UCSD-AML1 (cell line): Measurements from ENCODE around the gene NDUFA7.
"Not testable (repeated sequence)": the region's sequence is repeated elsewhere in the genome, so short reads cannot be mapped to it uniquely, and the experiment has no call there.

ENCODE experiments used
- DNase-seq: peaks from one replicate; lab custom pipeline; 2025; ENCODE audit not compliant: unreplicated experiment; lab: John Stamatoyannopoulos, UW

Gene NDUFA7

DNA sequence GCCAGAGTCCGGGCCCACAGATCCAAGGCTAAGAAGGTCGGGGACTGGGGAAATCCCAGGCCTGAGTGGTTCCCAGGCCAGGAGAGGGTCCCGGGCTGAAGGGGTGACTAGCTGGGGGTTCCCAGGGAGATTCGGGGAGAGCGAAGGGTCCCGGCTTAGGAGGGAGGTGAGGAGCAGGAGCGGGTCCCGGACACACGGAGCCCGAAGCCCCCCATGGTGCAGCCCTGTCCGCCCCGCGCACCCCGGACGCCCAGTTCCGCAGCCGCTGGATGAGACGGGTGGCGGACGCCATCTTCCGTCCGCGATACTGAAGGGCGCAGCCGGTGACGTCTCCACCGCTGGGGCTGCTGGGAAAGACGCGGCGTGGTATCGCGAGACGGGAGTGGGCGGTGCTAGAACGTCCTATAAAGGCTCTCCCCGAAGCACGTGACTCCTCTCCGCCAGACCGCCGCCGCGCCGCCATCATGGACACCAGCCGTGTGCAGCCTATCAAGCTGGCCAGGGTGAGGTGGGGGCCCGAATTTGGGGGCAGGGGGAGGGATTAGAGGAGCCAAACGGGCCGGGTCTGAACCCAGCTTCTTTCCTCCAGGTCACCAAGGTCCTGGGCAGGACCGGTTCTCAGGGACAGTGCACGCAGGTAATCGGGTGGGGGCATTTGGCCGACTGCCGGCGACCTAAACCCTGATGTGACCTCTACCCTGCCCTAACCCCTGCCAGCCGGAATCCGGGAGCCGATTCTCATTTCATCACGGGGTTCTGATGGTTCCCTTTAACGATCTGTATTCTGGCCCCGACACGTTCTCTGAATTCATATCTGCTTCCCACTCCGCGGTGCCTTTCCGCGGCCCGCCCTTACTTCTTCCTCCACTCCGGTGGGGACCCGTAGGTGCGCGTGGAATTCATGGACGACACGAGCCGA, at the start of gene NDUFA7, which contains the start of gene RPS28:
NDUFA7 (minus strand) TSS at position 309 of the 919 bp plus-strand sequence; CDS start at position 292, 17 bp downstream.
RPS28 (plus strand) TSS at position 430 of the 919 bp plus-strand sequence; CDS start at position 465, 35 bp downstream.
- DNase-seq = peak; percentile 96

GRCh38 chr19:8370176-8371010, 49.2 kb upstream of the NDUFA7 start:
- DNase-seq = no peak

DNA sequence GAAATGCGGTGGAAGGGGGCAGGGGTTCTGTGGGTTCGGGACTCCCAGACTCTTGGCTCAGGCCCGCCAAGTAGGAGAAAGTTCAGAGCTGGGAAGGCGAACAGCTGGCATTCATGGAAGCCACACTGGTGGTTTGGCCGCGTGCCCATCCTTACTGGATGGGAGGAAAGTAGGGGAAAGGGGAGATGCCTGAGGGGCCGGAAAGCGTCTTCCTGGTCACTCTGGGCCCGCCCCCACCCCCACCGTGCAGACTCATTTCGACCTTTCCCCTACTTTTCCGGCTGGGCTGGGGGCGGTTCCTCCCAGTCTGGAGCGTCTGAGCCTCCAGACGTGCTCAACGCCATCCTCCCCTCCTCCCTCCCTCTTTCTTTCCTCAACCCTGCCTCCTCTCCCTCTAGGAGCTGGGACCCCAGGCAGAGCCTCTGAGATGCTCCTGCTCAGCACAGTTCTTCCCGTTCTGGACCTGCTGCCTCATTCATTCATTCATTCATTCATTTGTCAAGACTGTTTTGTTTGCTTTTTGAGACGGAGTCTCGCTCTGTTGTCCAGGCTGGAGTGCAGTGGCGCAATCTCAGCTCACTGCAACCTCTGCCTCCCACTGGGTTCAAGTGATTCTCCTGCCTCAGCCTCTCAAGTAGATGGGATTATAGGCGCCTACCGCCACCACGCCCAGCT, 46.3 kb upstream of the NDUFA7 start:
- DNase-seq = peak; percentile 70

DNA sequence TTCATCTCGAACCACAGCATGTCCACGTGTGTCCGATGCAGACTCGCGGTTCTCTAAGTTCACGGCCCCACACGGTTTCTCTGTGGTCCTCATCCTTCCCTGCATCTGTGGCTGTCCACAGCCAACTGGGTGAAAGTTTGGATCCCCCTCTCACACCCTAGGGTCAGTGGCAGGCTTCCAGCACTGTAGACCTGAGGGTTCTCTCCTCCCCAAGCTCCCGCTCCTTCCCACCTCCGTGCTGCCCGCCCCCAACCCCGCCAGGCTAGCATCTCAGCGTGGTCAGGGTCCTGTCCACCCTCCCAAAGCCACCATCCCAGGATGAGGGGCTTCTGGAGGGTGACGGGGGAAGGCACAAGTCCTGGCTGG, 45.8 kb upstream of the NDUFA7 start:
- no peak for DNase-seq

DNA sequence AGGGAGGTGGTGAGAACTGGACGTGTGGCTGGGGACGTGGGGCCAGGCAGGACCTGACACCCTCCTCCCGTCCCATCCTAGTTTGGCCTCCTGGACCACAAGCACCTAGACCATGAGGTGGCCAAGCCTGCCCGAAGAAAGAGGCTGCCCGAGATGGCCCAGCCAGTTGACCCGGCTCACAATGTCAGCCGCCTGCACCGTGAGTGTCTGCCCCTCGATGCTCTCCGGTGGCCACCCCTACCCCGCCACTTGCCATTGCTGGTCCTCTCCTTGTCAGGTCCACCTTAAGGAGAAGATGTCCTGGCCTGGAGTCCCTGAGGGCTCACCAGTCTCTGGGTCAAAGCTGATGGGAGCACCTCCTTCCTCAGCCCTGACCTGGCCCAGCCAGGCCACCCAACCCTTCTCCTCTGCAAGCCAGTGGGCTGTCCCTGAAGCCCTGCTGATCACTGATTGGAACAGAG, 45.0 kb upstream of the NDUFA7 start:
- no peak for DNase-seq

DNA sequence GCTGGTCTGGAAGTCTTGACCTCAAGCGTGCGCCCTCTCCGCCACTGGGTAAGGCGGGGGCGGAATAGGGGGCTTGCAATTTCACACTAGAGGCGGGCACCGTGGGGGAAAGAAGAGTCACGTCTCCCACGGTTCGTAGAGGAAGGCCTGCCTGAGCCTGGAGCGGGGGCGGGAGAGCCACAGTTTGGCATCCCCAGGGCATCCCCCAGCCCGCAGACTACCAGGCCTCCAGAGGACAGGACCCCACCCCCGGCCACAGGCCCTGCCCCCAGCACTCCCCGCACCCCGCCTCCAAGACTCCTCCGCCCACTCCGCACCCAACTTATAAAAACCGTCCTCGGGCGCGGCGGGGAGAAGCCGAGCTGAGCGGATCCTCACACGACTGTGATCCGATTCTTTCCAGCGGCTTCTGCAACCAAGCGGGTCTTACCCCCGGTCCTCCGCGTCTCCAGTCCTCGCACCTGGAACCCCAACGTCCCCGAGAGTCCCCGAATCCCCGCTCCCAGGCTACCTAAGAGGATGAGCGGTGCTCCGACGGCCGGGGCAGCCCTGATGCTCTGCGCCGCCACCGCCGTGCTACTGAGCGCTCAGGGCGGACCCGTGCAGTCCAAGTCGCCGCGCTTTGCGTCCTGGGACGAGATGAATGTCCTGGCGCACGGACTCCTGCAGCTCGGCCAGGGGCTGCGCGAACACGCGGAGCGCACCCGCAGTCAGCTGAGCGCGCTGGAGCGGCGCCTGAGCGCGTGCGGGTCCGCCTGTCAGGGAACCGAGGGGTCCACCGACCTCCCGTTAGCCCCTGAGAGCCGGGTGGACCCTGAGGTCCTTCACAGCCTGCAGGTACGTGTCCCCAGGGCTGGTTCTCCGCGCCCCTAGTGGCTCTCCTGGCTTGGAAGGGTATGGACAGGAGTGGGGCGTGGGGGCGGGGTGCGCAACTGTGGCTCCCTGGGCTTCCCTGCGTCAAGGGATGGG, 42.9 kb upstream of the NDUFA7 start, which contains the start of gene ANGPTL4:
ANGPTL4 (plus strand) TSS at position 353 of the 969 bp plus-strand sequence; CDS start at position 520, 167 bp downstream.
- DNase-seq = peak; percentile 67

GRCh38 chr19:8361921-8362793, 41.0 kb upstream of the NDUFA7 start:
- no peak for DNase-seq

DNA sequence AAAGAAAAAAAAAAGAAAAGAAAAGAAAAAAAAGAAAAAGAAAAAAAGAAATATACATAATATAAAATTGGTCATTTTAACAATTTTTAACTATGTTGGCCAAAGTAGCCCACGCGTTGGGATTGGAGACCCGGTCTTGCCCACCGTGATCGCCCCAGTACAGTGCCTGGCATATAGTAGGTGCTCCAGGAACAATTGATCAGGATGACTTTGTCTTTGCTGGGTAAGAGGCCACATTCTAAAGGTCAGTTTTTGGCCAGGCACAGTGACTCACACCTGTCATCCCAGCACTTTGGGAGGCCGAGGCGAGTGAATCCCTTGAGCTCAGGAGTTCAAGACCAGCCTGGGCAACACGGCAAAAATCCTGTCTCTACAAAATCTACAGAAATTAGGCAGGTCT, 39.0 kb upstream of the NDUFA7 start:
- DNase-seq = no peak

- DNase-seq = no peak
Measured at GRCh38 chr19:8358948-8359347, 37.8 kb upstream of the NDUFA7 start.

- no peak for DNase-seq
Measured at GRCh38 chr19:8357007-8357521, 35.9 kb upstream of the NDUFA7 start.

GRCh38 chr19:8355631-8356402, 34.6 kb upstream of the NDUFA7 start:
- peak; percentile 26 for DNase-seq

- not testable (repeated sequence) for DNase-seq
Measured at GRCh38 chr19:8352845-8353244, 31.7 kb upstream of the NDUFA7 start.

DNA sequence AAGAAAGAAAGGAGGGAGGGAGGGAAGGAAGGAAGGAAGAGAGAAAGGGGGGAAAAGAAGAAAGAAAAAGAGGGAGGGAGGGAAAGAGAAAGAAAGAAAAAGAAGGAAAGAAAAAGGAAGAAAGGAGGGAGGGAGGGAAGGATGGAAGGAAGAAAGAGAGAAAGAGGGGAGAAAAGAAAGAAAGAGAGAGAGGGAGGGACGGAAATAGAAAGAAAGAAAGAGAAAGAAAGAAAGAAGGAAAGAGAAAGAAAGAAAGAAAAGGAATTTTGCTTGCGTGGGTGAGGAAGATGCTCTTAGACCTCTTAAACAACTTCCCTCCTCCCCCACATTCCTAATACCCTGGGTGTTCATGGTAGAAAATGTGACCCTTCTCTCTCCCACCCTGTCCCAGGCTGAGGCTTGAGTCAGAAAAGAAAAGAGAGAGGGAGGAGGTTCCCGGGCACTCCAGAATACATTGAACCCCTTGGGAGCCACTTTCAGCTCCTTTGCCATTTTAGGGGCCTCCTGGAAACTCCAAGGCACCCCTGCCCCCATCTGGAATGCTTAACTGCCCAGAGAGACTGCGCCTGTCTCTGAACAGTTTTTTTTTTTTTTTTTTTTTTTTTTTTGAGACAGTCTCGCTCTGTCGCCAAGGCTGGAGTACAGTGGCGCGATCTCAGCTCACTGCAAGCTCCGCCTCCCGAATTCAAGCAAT, 31.1 kb upstream of the NDUFA7 start:
- DNase-seq = no peak

DNA sequence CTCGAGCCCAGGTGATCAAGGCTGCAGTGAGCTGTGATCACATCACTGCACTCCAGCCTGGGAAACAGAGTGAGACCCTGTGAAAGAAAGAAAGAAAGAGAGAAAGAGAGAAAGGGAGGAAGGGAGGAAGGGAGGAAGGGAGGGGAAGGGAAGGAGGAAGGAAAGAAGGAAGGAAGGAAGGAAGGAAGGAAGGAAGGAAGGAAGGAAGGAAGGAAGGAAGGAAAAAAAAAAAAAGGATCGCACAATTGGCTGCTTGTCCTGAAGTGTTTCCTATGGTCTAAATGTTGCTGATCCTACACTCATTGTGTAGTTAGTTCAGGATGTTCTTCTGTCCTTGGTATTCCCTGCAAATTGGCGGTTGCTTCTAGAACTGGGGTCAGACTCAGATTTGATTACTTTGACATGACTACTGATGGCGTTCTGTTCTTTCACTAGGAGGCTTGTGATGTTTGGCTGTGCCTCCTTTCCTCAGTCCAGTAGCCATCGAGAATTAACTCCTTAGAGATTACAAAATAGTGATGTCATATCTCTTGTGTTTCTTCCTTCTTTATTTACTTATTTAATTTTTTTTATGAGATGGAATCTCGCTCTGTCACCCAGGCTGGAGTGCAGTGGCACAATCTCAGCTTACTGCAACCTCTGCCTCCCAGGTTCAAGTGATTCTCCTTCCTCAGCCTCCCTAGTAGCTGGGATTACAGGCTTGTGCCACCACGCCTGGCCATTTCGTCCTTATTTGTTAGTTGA, 28.6 kb upstream of the NDUFA7 start:
- not testable (repeated sequence) for DNase-seq

DNA sequence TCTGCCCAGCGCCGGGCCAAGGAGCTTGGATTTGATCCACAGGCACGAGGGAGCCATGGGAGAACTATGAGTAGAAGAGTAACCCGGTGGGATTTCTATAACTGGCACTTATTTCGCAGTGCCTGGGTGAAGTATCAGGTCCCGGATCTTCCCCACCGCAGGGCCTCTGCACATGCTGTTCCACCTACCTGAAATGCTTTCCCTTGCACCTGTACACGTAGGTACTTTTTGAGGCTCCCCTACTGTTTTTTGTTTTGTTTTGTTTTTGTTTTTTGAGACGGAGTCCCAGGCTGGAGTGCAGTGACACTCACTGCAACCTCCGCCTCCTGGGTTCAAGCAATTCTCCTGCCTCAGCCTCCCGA, 22.3 kb upstream of the NDUFA7 start:
- DNase-seq = no peak

DNA sequence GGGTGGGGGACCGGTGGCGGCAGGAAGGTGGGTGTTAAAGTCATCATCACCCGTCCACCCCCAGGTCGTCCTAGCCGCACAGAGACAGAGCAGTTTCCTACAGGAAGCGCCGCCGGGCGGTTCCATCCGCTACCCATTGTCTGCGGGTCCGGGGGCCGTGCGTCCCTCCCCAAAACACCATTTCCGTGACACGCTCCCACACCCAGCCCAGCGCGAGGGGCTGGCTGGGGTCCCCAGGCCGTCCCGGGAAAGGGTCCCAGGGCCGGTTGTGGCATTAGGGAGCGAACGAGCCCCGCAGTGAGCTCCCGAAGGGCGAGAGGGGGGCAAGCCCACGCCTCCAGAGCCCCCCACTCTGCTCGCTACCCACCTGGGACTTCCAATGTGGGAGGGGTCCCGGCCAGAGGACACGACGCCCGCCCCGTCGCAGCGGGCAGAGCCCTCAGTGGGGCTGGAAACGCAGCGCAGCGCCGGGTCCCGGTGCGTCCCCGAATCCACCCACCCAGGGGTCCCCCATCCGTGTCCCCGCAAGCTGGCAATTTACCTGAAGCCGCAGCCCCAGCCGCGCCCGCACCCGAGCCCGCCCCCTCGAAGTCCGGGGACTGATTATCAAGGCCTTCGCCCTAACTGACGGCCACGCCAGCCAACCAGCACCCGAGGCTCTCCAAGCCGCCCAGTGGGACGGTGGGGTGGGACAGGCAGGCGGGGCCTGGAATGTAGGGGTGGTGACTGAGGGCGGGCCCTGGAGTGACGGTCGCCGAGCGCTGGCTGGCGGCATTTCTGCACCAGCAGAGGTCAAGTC, 21.7 kb upstream of the NDUFA7 start, which contains the start of gene KANK3:
KANK3 (minus strand) TSS at position 579 of the 799 bp plus-strand sequence. CDS start 5,434 bp downstream, outside the sequence.
- peak; percentile 92 for DNase-seq
